ENCODE data around the gene GFAP.
A peak's percentile ranks its signal among the peaks of the same experiment; 100 is the strongest.
"Not testable (repeated sequence)": the region's sequence is repeated elsewhere in the genome, so short reads cannot be mapped to it uniquely, and the experiment has no call there.

The GFAP gene

DNA sequence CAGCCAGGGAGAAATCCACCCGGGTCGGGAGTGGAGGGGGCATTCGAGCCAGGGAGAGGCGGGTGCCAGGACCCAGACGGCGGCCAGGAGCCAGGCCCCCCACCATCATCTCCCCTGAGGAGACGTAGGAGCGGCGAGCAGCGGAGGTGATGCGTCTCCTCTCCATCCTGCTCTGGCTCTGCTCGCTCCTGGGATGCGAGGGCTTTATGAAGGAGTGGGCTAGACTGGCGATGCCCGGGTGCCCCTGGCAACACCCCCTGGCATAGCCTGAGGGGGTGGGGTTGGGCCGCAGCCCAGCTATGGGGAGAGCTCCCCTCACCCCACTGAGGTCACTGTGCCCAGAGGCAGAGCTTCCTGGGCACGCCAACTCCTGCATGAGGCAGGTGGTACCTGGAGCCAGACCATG is at the start of gene GFAP:
Gene GFAP, minus strand, starts transcription at position 180 of the 406 bp plus-strand sequence. Its CDS starts 14 bp downstream, at position 166.
- no peak for DNase-seq (ENCODE audit: low spot score)

DNA sequence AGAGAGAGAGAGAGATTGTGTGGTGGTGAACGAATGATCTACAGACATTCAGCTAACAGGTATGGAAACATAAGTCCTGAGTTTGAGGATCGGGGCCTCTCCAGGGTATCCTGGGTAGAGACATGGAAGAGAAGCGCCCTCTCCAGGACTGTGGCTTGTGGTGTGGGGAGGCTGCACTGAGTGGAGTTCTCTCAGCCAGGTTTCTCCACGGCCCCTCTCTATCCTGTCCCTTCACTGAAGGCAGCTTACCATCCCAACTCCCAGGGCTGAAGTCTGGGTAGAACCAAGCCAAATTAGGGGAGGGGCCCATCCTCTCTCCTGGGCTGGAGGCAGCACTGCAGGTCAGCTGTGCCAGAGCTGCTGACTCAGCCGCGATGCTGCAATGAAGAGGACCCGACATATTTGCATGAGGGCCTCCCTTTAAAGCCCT is 46.6 kb upstream of the GFAP start:
- DNase-seq (ENCODE audit: low spot score) = no peak

DNA sequence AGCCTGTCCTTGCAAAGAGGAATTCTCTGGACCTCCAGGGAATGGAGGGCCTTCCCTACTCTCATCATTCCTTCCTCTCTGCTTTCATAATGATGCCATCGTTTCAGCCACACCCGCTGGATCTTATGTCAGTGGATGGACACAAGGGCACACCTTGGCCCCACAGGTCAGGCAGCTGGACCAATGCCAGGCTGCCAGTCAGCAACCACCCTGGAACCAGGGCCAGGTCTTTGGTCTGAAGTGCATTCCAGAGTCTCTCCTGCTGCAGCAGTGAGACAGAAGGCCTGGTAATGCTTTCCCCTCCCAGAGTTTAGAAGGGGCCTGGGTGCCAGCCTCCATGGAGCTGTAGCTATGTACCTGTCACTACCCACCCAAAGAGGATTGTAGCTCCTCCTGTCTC is 45.4 kb upstream of the GFAP start:
- no peak for DNase-seq (ENCODE audit: low spot score)

DNA sequence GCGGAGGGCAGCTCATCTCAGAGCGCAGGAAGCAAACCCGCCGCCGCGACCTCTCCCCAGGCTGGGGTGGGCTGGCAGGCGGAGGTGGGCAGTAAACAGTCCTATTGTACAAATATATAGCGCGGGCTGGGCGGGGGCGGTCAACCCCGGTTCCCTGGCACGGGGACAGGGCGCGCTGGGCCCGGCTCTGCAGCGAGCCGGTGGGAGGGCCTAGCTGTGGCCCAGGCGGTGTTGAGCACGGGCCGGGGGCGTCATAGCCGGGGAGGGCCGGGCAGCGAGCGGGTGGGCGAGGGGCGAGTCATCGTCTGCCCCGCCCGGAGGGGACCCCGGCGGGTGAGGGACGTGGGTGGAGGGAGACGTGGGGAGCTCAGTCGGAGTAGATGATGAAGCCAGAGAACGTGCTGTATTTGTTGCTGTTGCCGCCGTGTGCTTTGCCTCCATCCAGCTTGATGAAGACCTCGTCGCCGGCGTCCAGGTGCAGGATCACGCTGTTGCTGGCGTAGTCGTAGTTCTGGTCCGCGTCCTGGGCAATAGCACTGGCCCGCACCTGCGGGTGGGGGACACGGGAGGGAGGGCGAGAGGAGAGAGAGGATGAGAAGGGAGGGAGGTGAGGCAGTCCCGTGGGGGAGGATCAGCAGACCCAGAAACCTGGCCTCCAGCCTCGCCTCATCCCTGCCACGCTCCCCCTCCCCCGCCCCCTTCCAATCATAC is 44.7 kb upstream of the GFAP start:
- no peak for DNase-seq (ENCODE audit: low spot score)

DNA sequence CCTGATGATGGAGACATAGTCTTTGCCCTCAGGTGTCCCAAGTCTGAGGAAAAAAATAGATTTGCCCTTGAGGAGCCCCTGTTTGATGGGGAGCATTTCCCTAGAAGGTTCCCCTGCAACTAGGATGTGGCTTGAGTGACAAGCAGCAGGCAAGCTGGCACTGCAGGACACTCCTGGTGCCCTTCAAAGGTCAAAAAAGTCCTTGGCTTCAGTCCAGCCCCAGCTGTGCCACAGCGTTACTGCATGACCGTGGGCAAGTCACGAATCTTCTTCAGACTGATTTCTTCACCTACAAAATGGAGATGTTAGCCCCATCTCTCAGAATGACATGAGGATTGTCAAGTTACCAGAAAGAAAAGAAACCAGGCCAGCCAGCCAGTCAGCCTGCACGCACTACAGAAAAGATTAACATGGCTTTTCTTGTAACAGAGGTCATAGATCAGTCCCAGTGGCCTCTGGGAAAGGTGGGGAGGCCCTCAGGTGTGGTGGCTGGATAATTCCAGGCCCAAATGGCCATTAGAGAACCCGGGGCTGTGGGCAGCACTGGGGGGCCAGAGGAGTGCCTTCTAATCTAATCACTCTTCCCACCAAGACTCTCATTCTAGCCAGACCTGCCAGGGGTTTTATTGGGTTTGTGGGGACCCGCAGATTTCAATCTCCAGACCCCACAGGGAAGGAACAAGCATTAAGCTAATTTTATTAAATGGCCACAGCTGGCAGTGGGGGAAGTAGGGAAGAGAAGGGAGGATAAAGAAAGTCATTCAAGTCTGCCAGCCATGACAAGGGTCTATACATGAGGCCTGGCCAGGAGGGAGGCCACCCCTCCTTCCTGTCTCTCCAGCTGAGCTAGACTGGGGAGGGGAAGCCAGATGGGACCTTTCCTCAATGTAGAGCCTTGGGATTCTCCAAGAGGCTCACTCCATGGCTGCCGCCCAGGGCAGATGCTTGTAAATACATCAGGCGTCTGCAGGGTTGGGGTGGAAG is 42.0 kb upstream of the GFAP start:
- no peak for DNase-seq (ENCODE audit: low spot score)

DNA sequence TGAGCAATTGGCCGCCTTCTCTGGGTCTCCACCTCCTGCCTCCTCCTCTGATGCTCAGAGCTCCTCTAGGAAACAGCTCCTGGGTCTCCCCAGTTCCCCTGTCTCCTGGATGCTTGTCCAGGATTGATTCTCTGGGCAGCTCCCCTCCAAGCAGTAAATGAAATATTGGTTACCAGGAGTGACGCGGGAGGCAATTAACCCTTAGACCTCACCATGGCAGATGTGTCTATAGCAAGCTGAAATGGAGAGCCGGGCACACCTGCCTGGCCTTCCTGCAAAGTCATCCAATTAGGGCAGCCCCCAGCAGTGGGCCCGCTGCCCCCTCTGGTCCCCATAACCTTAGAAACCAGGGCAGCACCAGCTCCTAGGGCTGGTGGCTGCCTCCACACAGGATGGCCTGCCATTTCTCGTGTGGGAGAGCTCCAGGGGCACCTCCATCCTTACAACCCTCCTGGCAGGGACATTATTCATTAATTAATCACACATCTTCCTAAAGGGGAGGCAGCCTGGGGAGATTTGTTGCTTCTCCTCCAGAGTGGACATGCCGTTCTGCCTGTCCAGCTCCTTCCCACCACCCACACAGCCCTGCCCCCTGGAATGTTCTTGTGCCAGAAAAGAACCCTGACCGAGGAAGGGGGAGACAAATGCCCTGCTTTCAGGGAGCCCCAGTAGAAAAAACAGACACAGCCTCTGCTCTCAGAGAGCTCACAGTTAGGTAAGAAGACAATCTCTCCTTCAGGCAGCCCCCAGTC is 40.5 kb upstream of the GFAP start:
- DNase-seq (ENCODE audit: low spot score) = no peak

GRCh38 chr17:44952946-44953475 is 37.7 kb upstream of the GFAP start:
- no peak for DNase-seq (ENCODE audit: low spot score)

DNA sequence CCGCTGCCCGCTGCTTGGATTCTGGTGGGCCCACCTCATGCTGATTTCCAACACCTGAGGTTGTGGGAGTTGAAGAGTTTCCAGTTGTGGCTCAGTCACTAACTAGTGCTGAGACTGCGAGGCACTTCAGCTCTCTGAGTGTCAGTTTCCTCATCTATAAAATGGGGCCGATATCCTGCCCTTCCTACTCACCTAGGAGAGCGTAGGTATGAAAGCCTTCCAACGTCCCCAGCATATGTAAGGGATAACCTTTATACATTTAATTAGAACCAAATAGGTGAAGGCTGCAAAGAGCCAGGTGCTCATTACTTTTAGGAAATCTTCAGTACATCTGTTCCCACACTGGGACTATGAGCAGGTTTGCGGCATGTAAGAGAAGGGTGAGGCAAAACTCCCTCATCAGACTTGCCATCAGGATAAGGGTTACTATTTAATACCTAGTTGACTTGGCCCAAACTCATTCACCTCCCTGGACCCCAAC is 33.1 kb upstream of the GFAP start:
- no peak for DNase-seq (ENCODE audit: low spot score)

GRCh38 chr17:44947461-44948314 is 32.4 kb upstream of the GFAP start, which contains the start of gene KIF18B:
KIF18B (minus strand) TSS chr17:44947773; CDS start chr17:44936344, 11,429 bp downstream.
- peak; percentile 98 for DNase-seq (ENCODE audit: low spot score)

- DNase-seq (ENCODE audit: low spot score) = not testable (repeated sequence)
These were observed 30.4 kb upstream of the GFAP start for GRCh38 chr17:44945652-44946051.

DNA sequence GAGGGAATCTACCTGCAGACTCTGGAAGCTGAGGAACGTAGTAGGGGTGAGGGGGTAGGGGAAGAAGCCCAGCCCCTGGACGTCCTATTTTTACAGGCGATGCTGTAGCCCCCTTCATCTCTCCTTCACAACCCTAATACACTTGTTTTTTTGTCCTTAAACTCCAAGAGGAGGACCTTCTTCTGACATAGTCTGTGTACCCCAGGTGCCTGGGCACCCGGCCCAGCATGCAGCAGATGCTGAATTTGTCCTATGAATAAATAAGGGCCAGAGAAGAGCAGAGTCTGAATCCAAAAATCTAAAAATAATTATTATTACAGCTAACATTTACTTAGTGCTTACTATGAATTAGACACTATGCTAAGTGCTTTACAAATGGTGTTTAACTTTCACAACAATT is 27.2 kb upstream of the GFAP start:
- no peak for DNase-seq (ENCODE audit: low spot score)

DNA sequence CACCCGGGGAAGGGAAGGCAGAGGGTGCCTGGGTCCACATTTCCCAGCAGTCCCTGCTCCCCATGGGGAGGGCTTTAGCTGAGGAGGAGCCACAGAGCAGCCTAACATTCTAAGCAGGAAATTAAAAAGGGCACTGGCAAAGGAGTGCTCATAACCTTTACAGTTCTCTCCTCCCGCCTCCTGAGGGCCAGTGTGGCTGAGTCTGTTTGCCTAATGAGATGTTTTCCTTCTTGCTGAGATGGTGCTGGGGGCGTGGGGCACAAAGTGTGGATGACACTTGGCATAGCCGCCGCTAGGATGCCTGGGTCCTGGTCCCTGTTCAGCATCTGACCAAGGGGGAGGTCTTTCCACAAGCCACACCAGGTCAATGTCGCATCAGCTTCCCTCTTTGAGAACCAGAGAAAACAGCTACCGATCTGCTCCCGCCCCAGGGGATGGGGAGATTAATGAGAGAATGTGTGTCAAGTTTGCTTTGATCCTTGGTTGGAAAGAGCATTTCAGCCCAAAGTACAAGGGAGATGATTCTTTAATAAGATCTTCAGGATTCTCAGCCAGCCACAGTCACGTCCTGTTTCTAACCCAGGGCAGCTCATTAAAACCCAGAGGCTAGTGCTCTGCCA is 26.5 kb upstream of the GFAP start:
- DNase-seq (ENCODE audit: low spot score) = peak; percentile 56

- DNase-seq (ENCODE audit: low spot score) = no peak
These were observed 25.5 kb upstream of the GFAP start for GRCh38 chr17:44940768-44941167.

DNA sequence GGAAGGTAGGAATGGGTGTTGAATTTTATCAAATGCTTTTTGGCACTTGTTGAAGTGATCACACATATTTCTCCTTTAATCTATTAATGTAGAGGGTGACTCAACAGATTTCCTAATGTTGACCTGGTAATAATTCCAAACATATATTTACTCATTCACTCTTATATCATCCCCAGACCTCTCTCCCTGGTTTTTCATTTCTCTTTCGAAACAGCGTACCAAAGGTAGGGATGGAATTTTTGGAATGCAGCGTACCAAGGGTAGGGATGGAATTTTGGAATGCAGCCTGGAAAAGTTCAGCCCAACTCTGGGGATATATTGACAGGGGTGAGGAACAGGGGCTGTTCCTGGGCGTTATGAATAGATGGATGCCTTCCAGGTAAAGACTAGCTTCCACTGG is 25.0 kb upstream of the GFAP start:
- no peak for DNase-seq (ENCODE audit: low spot score)

DNA sequence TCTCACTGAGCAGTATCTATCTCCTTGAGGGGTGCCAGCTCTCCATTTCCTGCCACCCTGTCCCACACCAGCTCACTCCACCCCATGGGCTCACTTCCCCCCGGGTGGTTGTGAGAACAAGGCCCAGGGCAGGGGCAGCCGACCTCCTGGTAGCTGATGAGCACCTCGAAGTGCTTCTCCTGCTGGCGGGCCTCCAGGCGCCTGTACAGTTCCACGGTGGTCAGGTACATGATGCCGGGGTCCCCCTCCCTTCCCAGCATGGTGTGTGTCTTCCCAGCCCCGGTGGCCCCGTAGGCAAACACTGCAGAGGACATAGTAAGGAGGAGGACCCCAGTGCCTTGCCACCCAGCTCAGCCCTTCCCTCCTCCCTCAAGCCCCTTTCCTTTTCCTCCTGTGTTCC is 19.8 kb upstream of the GFAP start:
- DNase-seq (ENCODE audit: low spot score) = no peak

GRCh38 chr17:44934745-44935105 is 19.4 kb upstream of the GFAP start:
- DNase-seq (ENCODE audit: low spot score) = no peak

- DNase-seq (ENCODE audit: low spot score) = no peak
These were observed 18.8 kb upstream of the GFAP start for GRCh38 chr17:44933824-44934744.

DNA sequence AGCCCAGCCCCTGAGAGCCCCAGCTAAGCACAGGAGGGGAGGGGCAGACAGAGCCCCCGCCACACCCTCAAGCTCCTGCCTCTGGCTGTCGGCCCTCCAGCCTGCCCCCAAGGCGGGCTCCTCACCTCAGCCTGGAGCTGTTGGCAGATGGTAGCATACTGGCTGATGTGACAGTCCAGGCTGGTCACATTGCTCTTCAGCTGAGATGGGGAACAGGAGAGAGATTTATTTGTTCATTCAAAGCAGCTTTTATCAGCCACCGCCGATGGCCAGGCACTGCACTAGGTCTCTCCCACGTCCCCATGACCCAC is 17.4 kb upstream of the GFAP start:
- no peak for DNase-seq (ENCODE audit: low spot score)

- no peak for DNase-seq (ENCODE audit: low spot score)
These were observed 16.9 kb upstream of the GFAP start for GRCh38 chr17:44932096-44932786.
